ENCODE results near the gene DHRSX.
"Not testable (repeated sequence)": the region's sequence is repeated elsewhere in the genome, so short reads cannot be mapped to it uniquely, and the experiment has no call there.

DHRSX gene

GRCh38 chrX:2500803-2501558, at the start of gene DHRSX, which contains the start of gene ZBED1:
Gene DHRSX (minus strand): TSS chrX:2500976. CDS start chrX:2500925, 51 bp downstream.
Gene ZBED1 (minus strand): TSS chrX:2500976. CDS start chrX:2490719, 10,257 bp downstream.
- peak; percentile 51 for DNase-seq

- no peak for DNase-seq
Observed at GRCh38 chrX:2549876-2550275, 49.1 kb upstream of the DHRSX start.

- DNase-seq: no peak
Observed at GRCh38 chrX:2548711-2549423, 48.1 kb upstream of the DHRSX start.

- DNase-seq: no peak
Observed at GRCh38 chrX:2547736-2548135, 47.0 kb upstream of the DHRSX start.

GRCh38 chrX:2546496-2546895, 45.7 kb upstream of the DHRSX start:
- no peak for DNase-seq

- DNase-seq: no peak
Observed at GRCh38 chrX:2545144-2545543, 44.4 kb upstream of the DHRSX start.

- DNase-seq: no peak
Observed at GRCh38 chrX:2542826-2543521, 42.2 kb upstream of the DHRSX start.

- no peak for DNase-seq
Observed at GRCh38 chrX:2541603-2542002, 40.8 kb upstream of the DHRSX start.

- DNase-seq: no peak
Observed at GRCh38 chrX:2540426-2540947, 39.7 kb upstream of the DHRSX start.

- DNase-seq: no peak
Observed at GRCh38 chrX:2539586-2539985, 38.8 kb upstream of the DHRSX start.

GRCh38 chrX:2538031-2538757, 37.4 kb upstream of the DHRSX start:
- DNase-seq: no peak

GRCh38 chrX:2536974-2537373, 36.2 kb upstream of the DHRSX start:
- DNase-seq: no peak

GRCh38 chrX:2536141-2536540, 35.4 kb upstream of the DHRSX start:
- DNase-seq: no peak

- not testable (repeated sequence) for DNase-seq
Observed at GRCh38 chrX:2534261-2535021, 33.7 kb upstream of the DHRSX start.

GRCh38 chrX:2533424-2533823, 32.6 kb upstream of the DHRSX start:
- DNase-seq: no peak

- DNase-seq: no peak
Observed at GRCh38 chrX:2526390-2526789, 25.6 kb upstream of the DHRSX start.

GRCh38 chrX:2523911-2524310, 23.1 kb upstream of the DHRSX start:
- no peak for DNase-seq

GRCh38 chrX:2521927-2522386, 21.2 kb upstream of the DHRSX start:
- no peak for DNase-seq

GRCh38 chrX:2521092-2521926, 20.5 kb upstream of the DHRSX start:
- no peak for DNase-seq

- DNase-seq: no peak
Observed at GRCh38 chrX:2520539-2520938, 19.8 kb upstream of the DHRSX start.

GRCh38 chrX:2519638-2520037, 18.9 kb upstream of the DHRSX start:
- DNase-seq: not testable (repeated sequence)

All from activated CD4-positive, alpha-beta T cell treated with anti-CD3 and anti-CD28 coated beads, Interleukin-2, amount 50 U/mL, for 16 hours (primary cell).